HG03159 (cell line): ENCODE data around the gene RFNG.

ENCODE experiments used
- ATAC-seq: cut with Tn5 transposase; IDR thresholded peaks from one replicate; pipeline ENCODE4 v1.9.1; 2021; ENCODE audit warnings: mild to moderate bottlenecking, moderate library complexity; ENCODE audit not compliant: unreplicated experiment

The RFNG gene

GRCh38 chr17:82016061-82016874, 35.3 kb downstream of the RFNG start:
- ATAC-seq, result no peak

GRCh38 chr17:82015311-82015971, 36.2 kb downstream of the RFNG start:
- no peak for ATAC-seq

- no peak for ATAC-seq
Measured at GRCh38 chr17:82014971-82015310, 36.7 kb downstream of the RFNG start.

GRCh38 chr17:82014432-82014831, 37.2 kb downstream of the RFNG start:
- no peak for ATAC-seq

GRCh38 chr17:82013772-82014321, 37.8 kb downstream of the RFNG start:
- no peak for ATAC-seq

GRCh38 chr17:82013341-82013740, 38.3 kb downstream of the RFNG start:
- no peak for ATAC-seq

GRCh38 chr17:82012640-82013295, 38.8 kb downstream of the RFNG start:
- no peak for ATAC-seq

- ATAC-seq, result no peak
Measured at GRCh38 chr17:82012261-82012639, 39.4 kb downstream of the RFNG start.

GRCh38 chr17:82011617-82012187, 39.9 kb downstream of the RFNG start:
- no peak for ATAC-seq

- ATAC-seq, result no peak
Measured at GRCh38 chr17:82010575-82011525, 40.8 kb downstream of the RFNG start.

- ATAC-seq, result no peak
Measured at GRCh38 chr17:82009413-82009812, 42.2 kb downstream of the RFNG start.

- ATAC-seq, result no peak
Measured at GRCh38 chr17:82008941-82009405, 42.6 kb downstream of the RFNG start.

GRCh38 chr17:82008258-82008940, 43.2 kb downstream of the RFNG start:
- no peak for ATAC-seq

GRCh38 chr17:82007495-82008257, 43.9 kb downstream of the RFNG start:
- ATAC-seq, result no peak

GRCh38 chr17:82007228-82007494, 44.5 kb downstream of the RFNG start:
- ATAC-seq, result no peak

GRCh38 chr17:82006468-82007227, 45.0 kb downstream of the RFNG start:
- ATAC-seq, result no peak

- no peak for ATAC-seq
Measured at GRCh38 chr17:82005701-82006348, 45.8 kb downstream of the RFNG start.
